GM18520 (cell line): ENCODE results near the gene SDR9C7.
"Not testable (repeated sequence)": the region's sequence is repeated elsewhere in the genome, so short reads cannot be mapped to it uniquely, and the experiment has no call there.

Experiments used
- ATAC-seq: cut with Tn5 transposase; IDR thresholded peaks from one replicate; pipeline ENCODE4 v1.9.1; 2021; ENCODE audit not compliant: unreplicated experiment

SDR9C7 gene

DNA sequence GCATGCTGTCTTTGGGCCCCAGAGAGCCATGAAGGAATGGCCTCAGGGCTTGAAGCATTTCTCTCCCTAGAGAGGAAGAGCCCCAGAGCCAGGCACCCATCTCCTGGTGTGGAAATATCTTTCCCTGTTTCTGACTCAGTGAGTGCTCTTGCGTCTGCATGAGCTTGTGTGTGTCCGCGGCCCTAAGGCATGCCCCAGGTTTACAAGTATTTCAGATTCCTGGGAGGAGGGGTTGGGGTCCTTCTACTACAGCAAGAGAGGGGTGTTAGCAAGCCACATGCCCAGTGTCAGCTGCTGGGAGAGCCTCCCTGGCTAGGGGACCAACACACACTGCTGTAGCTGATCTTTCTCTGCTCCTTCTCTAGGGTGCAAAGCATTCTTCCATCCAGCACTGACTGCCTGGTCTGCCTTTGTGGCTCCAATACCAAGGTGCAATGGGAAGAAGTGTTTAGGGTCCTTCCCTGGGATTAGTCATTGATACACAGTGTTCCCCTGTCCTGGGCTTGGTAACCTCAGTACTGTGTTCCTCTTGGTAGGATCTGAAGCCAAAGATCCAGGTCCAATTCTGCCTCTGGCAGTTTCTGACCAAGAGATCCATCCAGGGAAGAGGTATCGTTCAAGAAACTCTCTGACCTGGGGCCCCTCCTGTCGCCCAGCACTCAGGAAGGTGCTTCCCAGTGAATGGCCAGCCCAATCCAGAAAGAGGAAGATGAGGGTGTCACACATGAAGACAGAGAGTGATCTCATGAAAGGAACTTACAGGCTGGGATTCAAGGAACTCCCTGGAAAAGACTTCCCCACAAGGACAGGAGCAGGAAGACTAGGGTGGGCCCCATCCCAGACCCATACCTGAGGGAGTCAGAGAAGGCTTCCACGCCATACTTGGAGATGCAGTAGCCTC, 20.1 kb upstream of the SDR9C7 start:
- ATAC-seq = no peak

DNA sequence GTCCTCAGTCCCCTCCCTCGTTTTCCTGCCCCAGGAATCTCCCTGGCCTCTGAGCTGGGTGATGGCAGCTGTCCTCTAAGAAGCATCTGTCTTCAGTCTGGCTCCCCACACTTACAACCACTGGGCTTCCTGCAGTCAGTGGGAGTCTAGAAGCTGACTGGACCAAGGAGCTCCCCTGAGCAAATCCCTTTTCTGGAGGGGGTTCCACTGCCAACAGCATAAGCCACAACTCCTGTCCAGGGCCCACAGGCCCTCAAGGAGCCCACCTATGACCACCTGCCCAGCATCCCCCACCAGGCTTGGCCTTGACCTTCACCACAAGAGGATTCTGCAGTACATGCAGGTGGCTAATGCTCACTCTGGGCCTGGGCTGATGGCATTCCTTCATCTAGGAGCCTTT, 19.1 kb upstream of the SDR9C7 start:
- no peak for ATAC-seq

DNA sequence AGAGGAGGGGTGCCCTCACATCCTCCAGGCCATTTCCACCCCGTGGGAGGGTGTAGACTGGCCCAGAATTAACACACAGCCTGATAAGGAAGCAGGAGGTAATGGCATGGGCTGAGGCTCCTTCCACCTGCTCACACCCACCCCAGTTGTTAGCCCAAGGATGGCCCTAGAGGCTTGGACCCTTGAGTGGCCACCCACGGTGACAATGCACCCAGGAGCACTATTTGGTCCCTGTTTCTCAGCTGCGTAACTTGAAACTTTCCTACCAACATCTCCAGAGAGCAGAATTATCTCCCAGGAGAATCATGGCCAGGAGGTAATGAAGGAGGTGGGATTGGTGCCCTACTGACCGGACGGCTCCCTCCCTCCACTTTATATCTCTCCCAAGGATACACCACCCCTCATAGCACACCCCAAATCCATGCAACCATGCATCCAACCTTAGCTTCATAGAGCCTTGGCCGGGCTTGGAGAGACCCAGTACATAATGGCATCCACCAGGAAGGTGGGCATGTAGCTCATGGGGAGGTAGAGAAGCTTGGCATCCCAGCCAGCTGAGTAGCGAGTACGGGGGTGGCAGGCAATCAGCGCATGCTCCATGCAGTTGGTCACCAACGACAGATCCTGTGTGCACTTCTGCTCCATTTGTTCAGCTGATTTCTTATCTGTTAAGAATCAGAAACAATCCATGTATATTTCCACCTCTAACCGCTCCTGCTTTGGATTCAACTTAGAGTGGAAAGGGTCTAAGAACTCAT, 17.6 kb upstream of the SDR9C7 start:
- ATAC-seq = no peak

DNA sequence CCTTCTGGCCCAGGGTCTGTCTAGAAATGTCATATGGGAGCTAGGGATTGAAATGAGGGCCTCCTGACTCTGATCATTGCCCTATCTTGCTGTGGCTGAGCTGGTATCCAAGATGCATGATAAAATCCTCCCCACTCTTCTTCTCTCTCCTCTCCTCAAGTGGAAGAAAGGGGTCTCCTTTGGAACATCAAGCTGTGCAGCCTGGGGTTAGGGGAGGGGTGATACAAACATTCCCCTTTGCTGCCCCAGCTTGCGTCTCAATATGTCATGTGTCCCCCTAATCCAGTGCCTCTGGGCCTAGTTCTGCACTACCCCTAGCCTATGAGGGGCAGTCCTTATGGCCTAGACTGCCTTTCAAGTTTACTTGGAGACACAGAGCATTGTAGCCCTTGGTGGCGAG, 14.7 kb upstream of the SDR9C7 start:
- ATAC-seq = no peak

DNA sequence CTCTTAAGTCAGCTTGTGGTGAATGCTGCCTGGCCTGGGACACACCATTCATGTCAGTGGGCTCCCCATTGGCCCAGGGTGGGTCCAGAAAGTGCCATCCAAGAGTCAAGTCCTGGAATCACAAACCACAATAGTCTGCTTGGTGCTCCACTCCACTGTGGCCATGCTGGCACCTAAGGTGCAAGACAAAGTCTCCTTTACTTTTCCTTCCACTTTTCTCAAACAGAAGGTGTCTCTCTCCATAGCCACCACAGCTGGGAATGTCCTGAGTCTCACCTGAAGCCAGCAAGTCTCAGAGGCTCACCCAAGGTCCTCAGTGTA, 14.2 kb upstream of the SDR9C7 start:
- ATAC-seq = no peak

DNA sequence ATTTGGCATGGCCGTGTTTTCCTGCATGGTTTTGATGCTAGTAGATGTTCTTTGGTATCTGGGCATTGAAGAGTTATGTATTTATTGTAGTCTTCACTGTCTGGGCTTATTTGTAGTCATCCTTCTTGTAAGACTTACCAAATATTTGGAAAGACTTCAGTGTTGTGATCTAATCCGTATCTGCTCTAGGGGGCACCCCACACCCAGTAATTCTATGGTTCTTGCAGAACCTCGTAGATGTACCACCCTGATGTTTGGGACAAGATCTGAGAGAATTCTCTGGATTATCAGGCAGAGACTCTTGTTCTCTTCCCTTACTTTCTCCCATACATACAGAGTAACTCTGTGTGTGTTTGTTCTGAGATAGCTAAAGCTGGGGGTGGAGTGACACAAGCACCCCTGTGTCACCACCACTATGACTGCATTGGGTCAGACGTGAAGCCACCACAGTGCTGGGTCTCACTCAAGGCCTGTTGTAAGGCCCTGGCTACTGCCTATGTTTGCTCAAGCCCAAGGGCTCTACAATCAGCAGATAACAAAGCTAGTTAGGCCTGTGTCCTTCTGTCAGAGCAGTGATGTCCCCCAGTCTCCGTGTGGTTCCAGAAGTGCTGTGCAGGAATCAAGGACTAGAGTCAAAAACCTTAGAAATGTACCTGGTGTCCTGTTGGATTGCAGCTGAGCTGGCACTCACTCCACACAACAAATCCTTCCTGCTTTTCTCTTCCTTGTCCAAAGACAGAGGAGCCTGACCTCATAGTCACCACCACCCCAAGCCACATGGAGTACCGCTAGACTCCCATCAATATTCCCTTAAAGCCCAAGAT, 13.6 kb upstream of the SDR9C7 start:
- ATAC-seq = no peak

DNA sequence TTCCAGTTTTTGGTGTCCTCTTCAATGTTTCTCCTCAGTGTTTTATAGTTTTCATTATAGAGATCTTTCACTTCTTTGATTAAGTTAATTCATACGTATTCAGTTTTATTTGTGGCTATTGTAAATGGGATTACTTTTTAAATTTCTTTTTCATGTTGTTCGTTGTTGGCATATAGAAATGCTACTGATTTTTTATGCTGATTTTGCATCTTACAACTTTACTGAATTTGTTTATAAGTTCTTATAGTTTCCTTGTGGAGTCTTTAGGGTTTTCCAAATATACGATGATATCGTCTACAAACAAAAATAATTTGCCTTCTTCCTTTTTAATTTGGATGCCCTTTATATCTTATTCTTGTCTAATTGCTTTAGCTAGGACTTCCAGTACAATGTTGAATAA, 9.7 kb upstream of the SDR9C7 start:
- ATAC-seq = no peak

DNA sequence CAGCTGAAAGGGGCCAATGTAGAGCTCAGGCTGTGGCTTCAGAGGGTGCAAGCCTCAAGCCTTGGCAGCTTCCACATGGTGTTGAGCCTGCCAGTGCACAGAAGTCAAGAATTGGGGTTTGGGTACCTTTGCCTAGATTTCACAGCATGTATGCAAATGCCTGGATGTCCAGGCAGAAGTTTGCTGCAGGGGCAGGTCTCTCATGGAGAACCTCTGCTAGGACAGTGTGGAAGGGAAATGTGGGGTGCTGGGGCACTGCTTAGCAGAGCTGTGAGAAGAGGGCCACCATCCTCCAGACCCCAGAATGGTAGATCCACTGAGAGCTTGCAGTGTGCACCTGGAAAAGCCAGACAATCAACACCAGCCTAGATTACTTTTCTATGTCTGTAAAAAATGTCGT, 9.2 kb upstream of the SDR9C7 start:
- not testable (repeated sequence) for ATAC-seq

DNA sequence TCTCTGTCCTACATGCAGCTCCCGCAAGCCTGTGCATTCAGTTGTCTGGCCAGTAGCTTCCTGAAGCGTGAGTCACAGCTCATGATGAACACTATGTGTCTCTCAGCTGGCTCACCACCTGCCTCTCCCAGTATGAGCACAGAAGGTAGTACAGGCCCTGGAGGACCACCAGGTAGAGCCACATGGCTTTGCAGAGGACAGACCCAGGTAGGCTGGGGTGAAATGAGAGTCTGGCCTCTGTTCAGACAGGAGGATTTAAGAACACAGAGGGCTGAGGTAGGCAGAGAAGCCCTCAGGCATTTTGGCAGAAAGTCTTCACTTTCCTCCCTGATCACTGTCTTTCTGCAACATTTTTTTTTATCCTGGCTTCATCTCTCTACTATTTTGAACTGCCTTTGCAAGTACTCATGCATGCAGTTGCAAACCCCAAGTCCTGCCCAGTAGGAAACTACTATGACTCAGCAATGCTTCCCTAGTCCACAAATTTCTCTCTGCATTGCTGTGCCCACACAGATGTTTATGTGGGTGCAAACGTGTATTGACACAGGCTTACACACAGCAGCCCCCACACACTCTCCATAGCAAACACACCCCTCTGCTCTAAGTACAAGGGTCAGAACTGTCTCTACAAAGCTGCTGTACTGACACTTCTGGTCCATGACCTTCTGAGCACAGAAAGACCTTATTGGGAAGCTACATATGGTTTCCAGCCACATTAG, 7.2 kb upstream of the SDR9C7 start:
- ATAC-seq = no peak

DNA sequence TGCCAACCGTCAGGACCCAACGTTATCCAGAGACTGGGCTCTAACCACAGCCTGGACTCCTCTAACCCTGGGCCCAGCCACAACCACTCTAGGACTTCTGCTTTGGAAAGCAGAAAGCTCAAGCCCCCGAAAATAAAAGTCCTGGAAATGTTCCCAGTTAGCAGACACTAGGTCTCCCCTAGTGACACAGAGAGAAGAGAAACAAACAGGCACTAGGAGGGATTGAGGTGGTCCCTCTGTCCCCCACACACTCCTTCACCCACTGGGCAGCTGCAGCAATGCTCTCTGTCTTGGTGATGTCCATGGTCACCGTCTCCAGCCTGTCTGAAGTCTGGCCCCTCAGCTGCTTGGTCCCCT, 6.7 kb upstream of the SDR9C7 start:
- ATAC-seq = not testable (repeated sequence)

DNA sequence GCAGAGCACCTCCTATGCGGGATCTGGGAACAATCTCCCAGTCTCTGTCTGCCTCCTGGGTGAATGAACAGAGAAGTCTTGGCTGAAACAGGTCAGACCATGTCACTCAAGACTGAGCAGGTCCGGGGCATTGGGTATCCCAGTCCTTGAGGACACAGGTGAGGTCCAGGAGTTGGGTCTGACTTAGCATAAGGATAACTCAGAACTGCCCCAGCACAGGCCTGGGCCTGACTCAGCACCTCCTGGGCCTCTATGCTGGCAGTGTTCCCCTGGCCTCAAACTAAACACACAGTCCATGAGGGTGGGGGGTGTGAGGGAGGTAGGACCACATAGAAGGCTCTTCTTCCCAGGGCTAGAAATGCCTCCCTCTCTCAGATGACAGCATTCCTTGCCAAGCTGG, 1.5 kb upstream of the SDR9C7 start:
- no peak for ATAC-seq

DNA sequence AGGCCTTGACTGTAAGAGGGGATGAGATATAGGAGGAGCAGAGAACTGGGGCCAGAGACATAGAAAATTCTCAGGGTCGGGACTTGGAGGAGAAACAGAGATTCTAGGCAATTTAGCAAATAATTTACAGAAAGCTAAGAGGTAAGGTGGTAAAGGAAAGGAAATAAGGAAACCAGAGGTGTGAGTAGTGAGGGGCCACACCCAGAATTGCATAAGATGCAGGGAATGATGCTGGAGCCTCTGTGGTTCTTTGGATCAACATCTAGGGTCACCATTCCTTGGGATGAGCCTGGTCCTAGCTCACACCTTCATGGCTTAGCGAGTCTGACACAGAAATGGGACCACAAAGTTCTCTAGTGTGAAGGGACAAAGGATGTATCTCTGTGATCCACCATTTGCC, 949 bp upstream of the SDR9C7 start:
- ATAC-seq = no peak

DNA sequence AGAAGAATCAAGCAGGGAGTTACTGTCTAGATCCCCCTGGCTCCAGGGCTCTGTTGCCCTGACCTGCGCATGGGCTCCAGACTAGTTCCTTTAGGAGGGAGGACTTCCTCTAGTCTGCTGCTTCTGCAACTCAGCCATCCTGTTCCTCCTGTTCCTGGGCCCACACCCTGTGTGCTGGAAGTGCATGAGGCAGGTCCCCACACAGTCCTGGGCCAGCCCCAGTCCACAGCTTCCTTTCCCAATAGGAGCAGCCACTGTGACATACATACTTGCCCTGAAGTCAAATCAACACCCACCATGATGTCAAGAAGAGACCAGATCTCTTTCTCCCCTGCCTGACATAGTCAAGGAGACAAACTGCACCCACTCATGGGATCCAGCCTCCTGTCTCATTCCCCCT, 1.3 kb downstream of the SDR9C7 start:
- no peak for ATAC-seq

DNA sequence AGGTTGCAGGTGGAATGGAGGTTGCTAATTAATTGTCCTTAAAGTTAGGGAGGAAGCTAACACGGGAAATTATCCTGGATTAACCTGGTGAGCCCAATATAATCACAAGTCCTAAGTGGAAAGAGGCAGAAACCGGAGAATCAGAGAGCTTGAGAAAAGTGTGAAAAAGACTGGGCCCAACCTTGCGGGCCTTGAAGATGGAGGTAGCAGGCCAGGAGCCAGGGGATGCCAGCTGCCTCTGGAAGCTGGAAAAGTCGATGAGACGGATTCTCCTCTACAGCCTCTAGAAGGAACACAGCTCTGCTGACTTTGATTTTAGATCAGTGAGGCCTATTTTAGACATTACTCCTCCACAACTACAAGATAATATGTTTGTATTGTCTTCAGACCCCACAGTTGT, 2.1 kb downstream of the SDR9C7 start:
- ATAC-seq = no peak

DNA sequence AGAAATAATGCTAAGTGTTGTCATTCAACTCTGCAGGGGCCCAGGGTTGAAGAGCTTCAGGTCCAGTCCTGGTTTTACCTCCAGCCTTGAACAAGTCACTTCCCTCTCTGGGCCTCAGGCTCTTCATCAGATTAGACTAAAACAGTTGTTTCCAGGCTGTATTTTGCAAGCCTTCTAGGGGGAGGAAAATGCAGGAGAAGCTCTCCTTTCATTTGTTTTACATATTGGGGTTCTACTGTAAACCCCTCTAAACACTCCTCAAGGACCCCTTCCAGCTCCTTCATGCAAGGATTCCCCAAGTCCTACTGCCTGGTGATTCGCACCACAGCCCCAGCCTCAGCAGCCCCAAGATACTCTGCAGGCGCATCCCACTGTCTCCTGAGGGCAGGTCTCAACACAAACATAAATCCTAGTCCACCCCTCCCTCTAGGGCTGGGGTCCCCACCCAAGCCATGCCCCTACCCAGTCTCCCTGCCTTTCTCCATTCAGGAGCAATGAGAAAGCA, 2.7 kb downstream of the SDR9C7 start:
- ATAC-seq = no peak

DNA sequence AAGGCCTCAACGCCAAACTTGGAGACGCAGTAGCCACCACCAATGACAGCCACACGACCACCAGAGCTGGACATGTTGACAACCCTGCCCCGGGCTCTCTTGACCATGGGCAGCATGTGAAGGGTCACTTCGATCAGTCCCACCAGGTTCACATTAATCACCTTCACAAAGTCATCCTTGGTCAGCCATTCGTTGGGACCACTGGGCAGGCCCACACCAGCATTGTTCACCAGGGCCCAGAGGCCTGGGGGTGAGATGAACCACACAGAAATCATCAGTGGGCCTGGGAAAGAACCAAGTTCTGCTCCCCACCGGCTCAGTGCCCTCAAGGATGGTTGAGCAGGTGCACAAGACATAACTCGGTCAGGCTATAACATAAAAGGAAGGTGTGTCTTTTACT, 4.0 kb downstream of the SDR9C7 start:
- no peak for ATAC-seq

DNA sequence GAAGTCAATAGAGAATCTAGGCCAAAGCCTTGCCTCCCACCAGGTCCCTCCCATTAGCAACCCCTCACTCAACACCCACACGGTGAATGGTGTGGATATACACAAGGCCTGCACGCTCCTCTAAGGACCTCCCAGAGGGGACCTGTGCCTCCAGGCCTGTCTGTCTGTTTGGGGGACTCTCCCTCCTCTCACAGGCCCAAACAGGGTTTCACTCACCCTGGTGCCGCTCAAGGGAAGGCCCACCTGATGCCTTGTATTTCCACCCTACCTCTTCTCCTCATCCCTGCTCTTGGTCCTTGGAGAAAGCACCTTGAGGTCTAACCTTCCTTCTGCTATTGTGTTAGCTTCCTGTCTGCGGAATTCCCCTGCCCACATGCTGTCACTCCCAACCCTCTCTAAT, 4.4 kb downstream of the SDR9C7 start:
- ATAC-seq = no peak

DNA sequence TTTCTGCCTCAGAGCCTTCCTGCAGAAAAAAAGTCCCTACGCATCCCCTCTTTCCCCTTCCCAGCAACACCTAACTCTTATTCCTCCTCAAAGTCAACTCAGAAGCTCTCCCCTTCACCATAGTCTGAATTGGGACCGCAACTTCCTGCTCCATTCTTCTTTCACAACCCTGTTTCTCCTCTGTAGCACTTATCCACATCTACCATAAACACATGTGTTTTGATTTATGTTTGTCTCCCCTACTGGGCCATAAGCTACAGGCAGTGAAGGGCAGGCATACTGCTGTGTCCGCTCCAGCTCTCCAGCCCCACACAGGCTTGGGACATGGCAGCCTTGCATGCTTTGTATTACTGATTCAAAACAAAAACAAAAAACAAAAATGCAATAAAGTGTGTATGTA, 5.9 kb downstream of the SDR9C7 start:
- no peak for ATAC-seq

DNA sequence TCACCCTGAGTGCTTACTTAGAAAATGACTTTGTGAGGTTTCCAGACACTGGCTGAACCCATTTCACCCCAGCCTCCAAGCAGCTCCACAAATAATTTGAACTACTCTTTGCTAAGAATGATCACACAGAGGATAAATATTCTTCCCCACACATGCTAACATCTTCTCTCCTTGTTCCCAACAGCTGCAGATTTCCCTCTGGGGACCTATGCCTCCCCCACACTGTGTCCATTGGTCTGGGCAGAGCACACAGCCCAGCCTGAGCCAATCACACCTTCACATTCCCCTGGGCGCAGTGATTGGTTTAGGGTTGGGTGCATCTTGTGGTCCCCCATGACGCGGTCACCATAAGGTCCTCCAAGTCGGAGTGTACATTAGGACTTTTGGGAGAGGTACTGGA, 6.9 kb downstream of the SDR9C7 start:
- no peak for ATAC-seq

DNA sequence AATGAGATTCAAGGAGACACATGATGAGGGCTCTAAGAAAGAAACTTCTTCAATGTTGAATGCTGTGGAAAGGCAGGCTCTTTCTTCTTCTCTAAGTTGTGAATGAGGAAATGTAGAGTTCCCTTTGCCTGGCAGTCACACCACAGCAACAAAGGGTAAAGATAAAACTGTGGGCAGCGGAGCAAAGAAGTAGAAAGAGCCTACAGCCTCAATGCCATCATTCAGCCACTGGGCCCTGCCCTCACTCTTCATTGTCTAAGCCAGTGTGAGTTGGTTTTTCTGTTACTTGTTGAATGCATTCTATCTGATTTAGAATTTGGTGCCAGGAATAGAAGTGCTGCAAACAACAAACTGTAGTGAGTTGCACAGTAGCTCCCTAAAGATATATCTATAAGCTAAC, 12.2 kb downstream of the SDR9C7 start:
- ATAC-seq = no peak

DNA sequence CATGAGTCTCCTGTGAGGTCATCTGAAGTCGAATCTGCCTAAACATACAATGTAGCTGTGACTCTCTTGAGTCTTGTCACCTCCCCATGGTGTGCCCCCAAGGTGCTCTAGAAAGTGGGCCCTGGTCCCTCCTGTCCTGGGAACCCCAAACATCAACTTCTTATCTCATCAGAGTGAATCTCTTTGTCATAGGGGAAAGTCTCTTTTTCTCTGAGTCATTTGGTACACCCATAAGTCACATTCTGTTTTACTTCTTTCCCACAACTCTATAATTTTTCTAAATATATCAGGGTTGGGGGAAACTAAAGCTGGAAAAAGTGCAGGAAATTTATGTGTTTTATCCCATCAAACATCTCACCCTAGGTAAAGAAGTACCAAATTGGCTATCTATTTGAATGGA, 12.9 kb downstream of the SDR9C7 start:
- no peak for ATAC-seq
